ENCODE measurements around the gene ZNF280C. TPM values are rescaled to one million over a fixed set of nuclear protein-coding genes. Genes with fewer than 3 reads are reported as not detected.

Gene ZNF280C
- total RNA-seq, 1 experiment from 2014 or later, result 15.0 TPM

GRCh38 chrX:130262231-130262630 lies 6.5 kb downstream of the ZNF280C start (continued):
- TF ChIP-seq, protein P1, sequence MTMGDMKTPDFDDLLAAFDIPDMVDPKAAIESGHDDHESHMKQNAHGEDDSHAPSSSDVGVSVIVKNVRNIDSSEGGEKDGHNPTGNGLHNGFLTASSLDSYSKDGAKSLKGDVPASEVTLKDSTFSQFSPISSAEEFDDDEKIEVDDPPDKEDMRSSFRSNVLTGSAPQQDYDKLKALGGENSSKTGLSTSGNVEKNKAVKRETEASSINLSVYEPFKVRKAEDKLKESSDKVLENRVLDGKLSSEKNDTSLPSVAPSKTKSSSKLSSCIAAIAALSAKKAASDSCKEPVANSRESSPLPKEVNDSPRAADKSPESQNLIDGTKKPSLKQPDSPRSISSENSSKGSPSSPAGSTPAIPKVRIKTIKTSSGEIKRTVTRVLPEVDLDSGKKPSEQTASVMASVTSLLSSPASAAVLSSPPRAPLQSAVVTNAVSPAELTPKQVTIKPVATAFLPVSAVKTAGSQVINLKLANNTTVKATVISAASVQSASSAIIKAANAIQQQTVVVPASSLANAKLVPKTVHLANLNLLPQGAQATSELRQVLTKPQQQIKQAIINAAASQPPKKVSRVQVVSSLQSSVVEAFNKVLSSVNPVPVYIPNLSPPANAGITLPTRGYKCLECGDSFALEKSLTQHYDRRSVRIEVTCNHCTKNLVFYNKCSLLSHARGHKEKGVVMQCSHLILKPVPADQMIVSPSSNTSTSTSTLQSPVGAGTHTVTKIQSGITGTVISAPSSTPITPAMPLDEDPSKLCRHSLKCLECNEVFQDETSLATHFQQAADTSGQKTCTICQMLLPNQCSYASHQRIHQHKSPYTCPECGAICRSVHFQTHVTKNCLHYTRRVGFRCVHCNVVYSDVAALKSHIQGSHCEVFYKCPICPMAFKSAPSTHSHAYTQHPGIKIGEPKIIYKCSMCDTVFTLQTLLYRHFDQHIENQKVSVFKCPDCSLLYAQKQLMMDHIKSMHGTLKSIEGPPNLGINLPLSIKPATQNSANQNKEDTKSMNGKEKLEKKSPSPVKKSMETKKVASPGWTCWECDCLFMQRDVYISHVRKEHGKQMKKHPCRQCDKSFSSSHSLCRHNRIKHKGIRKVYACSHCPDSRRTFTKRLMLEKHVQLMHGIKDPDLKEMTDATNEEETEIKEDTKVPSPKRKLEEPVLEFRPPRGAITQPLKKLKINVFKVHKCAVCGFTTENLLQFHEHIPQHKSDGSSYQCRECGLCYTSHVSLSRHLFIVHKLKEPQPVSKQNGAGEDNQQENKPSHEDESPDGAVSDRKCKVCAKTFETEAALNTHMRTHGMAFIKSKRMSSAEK (CRISPR knock-in tag; IDR thresholded peaks at IDR 0.05; ENCODE audit: borderline replicate concordance), result no peak
- no peak for TF ChIP-seq FOXJ3 (CRISPR knock-in tag; IDR thresholded peaks at IDR 0.05; ENCODE audit: borderline replicate concordance)
- TF ChIP-seq NR1H2 (CRISPR knock-in tag; IDR thresholded peaks at IDR 0.05), result no peak
- TF ChIP-seq ZNF317 (CRISPR knock-in tag; IDR thresholded peaks at IDR 0.05; ENCODE audit: borderline replicate concordance, low read depth), result no peak
- no peak for TF ChIP-seq MXD4 (CRISPR knock-in tag; IDR thresholded peaks at IDR 0.05; ENCODE audit: borderline replicate concordance)
- no peak for TF ChIP-seq NFATC4 (CRISPR knock-in tag; IDR thresholded peaks at IDR 0.05)
- TF ChIP-seq PRDM15 (CRISPR knock-in tag; IDR thresholded peaks at IDR 0.05), result no peak
- no peak for TF ChIP-seq SMAD4 (CRISPR knock-in tag; IDR thresholded peaks at IDR 0.05)
- TF ChIP-seq NFE2L1 (CRISPR knock-in tag; IDR thresholded peaks at IDR 0.05), result no peak
- TF ChIP-seq ZNF138 (CRISPR knock-in tag; conservative IDR thresholded peaks at IDR 0.05), result no peak

GRCh38 chrX:130261296-130261893 lies 7.3 kb downstream of the ZNF280C start:
- Mint-ChIP-seq H3K27me3 (ENCODE audit: low read depth) (no peaks in the 10 kb centered on the region), H3K4me1 (peaks cover 22% of the 10 kb centered on the region), H3K9me3 (no peaks in the 10 kb centered on the region), H3K4me3 (no peak overlapping the region), H3K27ac (no peak overlapping the region), H3K36me3 (peaks cover 20% of the 10 kb centered on the region)
- ATAC-seq, result no peak
- POLR2A ChIA-PET, result no interaction called here
- CTCF ChIA-PET, result no interaction called here
- DNase-seq (ENCODE audit: low spot score), result no peak
- TF ChIP-seq PREB (CRISPR knock-in tag; IDR thresholded peaks at IDR 0.05; ENCODE audit: borderline replicate concordance), result no peak
- TF ChIP-seq CTCF (IDR thresholded peaks at IDR 0.05), result no peak
- TF ChIP-seq, protein P2, sequence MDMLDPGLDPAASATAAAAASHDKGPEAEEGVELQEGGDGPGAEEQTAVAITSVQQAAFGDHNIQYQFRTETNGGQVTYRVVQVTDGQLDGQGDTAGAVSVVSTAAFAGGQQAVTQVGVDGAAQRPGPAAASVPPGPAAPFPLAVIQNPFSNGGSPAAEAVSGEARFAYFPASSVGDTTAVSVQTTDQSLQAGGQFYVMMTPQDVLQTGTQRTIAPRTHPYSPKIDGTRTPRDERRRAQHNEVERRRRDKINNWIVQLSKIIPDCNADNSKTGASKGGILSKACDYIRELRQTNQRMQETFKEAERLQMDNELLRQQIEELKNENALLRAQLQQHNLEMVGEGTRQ (CRISPR knock-in tag; IDR thresholded peaks at IDR 0.05), result no peak
- no peak for TF ChIP-seq RELA (CRISPR knock-in tag; IDR thresholded peaks at IDR 0.05; ENCODE audit: borderline replicate concordance)
- TF ChIP-seq ZBTB21 (CRISPR knock-in tag; IDR thresholded peaks at IDR 0.05; ENCODE audit: borderline replicate concordance), result no peak
- no peak for TF ChIP-seq SP1 (CRISPR knock-in tag; conservative IDR thresholded peaks at IDR 0.05)
- no peak for TF ChIP-seq FOXP4 (CRISPR knock-in tag; IDR thresholded peaks at IDR 0.05)
- TF ChIP-seq, protein P3, sequence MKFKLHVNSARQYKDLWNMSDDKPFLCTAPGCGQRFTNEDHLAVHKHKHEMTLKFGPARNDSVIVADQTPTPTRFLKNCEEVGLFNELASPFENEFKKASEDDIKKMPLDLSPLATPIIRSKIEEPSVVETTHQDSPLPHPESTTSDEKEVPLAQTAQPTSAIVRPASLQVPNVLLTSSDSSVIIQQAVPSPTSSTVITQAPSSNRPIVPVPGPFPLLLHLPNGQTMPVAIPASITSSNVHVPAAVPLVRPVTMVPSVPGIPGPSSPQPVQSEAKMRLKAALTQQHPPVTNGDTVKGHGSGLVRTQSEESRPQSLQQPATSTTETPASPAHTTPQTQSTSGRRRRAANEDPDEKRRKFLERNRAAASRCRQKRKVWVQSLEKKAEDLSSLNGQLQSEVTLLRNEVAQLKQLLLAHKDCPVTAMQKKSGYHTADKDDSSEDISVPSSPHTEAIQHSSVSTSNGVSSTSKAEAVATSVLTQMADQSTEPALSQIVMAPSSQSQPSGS (CRISPR knock-in tag; IDR thresholded peaks at IDR 0.05; ENCODE audit: borderline replicate concordance, low read depth), result no peak
- TF ChIP-seq GTF2I (CRISPR knock-in tag; conservative IDR thresholded peaks at IDR 0.05), result no peak
- TF ChIP-seq NR2C2 (CRISPR knock-in tag; IDR thresholded peaks at IDR 0.05), result no peak
- TF ChIP-seq CREB1 (CRISPR knock-in tag; IDR thresholded peaks at IDR 0.05), result no peak
- TF ChIP-seq FOXJ3 (CRISPR knock-in tag; IDR thresholded peaks at IDR 0.05; ENCODE audit: borderline replicate concordance), result no peak

Measured in WTC11 (cell line).